PC-3 (cell line): ENCODE measurements around the gene KIF13A. TPM values are rescaled to one million over a fixed set of nuclear protein-coding genes. Genes with fewer than 3 reads are reported as not detected.
A peak's percentile ranks its signal among the peaks of the same experiment; 100 is the strongest.

Source experiments
- ATAC-seq: fragments of 200-7000 bp; cut with Tn5 transposase; 2 replicates; pipeline ENCODE4 v1.9.1; 2020; ENCODE audit warnings: mild to moderate bottlenecking, moderate library complexity
- BruUV-seq: library from RNA; stranded (reverse); fragments of 400-500 nt; replicated peaks from 2 replicates; lab custom pipeline; 2021; lab: Mats Ljungman, UMichigan
- CTCF ChIA-PET: fragments of 300-600 bp; sonication (Branson Sonifier 250); formaldehyde crosslinking; loops from one replicate; lab custom pipeline; 2022; ENCODE audit warnings: antibody characterized with exemption; lab: Charles Lee
- POLR2A ChIA-PET: fragments of 300-600 bp; sonication (Branson Sonifier 250); formaldehyde crosslinking; loops from one replicate; lab custom pipeline; 2022; ENCODE audit warnings: antibody characterized with exemption; ENCODE audit not compliant: unreplicated experiment; lab: Charles Lee
- DNase-seq: peaks from one replicate; pipeline ENCODE4 v3.0.0-alpha.2; 2015
- H2AFZ ChIP-seq: fragments of 300-600 bp; sonication (generic); 2 replicates; pipeline ENCODE4 v1.6.0; 2016; ENCODE audit warnings: antibody characterized with exemption, low read length
- H3F3A ChIP-seq: fragments of 300-600 bp; sonication (generic); one replicate; pipeline ENCODE4 v1.6.0; 2017; ENCODE audit warnings: antibody characterized with exemption, low read length, control low read depth, mild to moderate bottlenecking; ENCODE audit not compliant: unreplicated experiment
- H3K27ac ChIP-seq: fragments of 300-600 bp; sonication (generic); 2 replicates; pipeline ENCODE4 v1.5.1; 2016; ENCODE audit warnings: mild to moderate bottlenecking, low read length
- H3K27me3 ChIP-seq: fragments of 300-600 bp; sonication (generic); 2 replicates; pipeline ENCODE4 v1.6.1; 2016; ENCODE audit warnings: low read length, mixed read lengths
- H3K36me3 ChIP-seq: fragments of 300-600 bp; sonication (generic); 2 replicates; pipeline ENCODE4 v1.6.1; 2016; ENCODE audit warnings: low read depth, mixed run types, low read length, mixed read lengths
- H3K4me1 ChIP-seq: fragments of 300-600 bp; sonication (generic); 2 replicates; pipeline ENCODE4 v1.5.1; 2016; ENCODE audit warnings: low read length; ENCODE audit not compliant: insufficient read depth
- H3K4me2 ChIP-seq: fragments of 300-600 bp; sonication (generic); 2 replicates; pipeline ENCODE4 v1.6.0; 2016; ENCODE audit warnings: low read length
- H3K4me3 ChIP-seq: fragments of 300-600 bp; sonication (generic); 2 replicates; pipeline ENCODE4 v1.5.1; 2016; ENCODE audit warnings: mild to moderate bottlenecking, low read length, mixed read lengths
- H3K79me2 ChIP-seq: fragments of 300-600 bp; sonication (generic); 2 replicates; pipeline ENCODE4 v1.6.1; 2017; ENCODE audit warnings: low read length, mixed read lengths
- H3K9ac ChIP-seq: fragments of 300-600 bp; sonication (generic); 2 replicates; pipeline ENCODE4 v1.6.0; 2016; ENCODE audit warnings: mild to moderate bottlenecking, low read length
- H3K9me2 ChIP-seq: fragments of 300-600 bp; sonication (generic); replicated peaks from 2 replicates; pipeline ENCODE4 v1.6.1; 2016; ENCODE audit warnings: mixed run types, low read length, mixed read lengths
- H3K9me3 ChIP-seq: fragments of 300-600 bp; sonication (generic); 2 replicates; pipeline ENCODE4 v1.6.1; 2016; ENCODE audit warnings: low read length, mixed read lengths
- H4K20me1 ChIP-seq: fragments of 300-600 bp; sonication (generic); 2 replicates; pipeline ENCODE4 v1.6.1; 2016; ENCODE audit warnings: low read length, mixed read lengths
- EZH2 ChIP-seq: fragments of 300-600 bp; sonication (generic); IDR thresholded peaks from one replicate; pipeline ENCODE4 v1.6.1; 2017; ENCODE audit warnings: antibody characterized with exemption, mild to moderate bottlenecking, low read length; ENCODE audit not compliant: unreplicated experiment
- EZH2phosphoT487 ChIP-seq: fragments of 300-600 bp; sonication (generic); IDR thresholded peaks from 2 replicates; pipeline ENCODE4 v1.6.1; 2018; ENCODE audit warnings: mild to moderate bottlenecking, antibody characterized with exemption, low read length, borderline replicate concordance
- intact Hi-C: fragments of 100-400 bp; cut with micrococcal nuclease; formaldehyde crosslinking; loops from 2 replicates; pipeline ENCODE4 v1.9.0; 2023
- total RNA-seq: library from RNA; depleted of rRNA; stranded (reverse); fragments of >200 nt; gene quantifications from 2 replicates; pipeline ENCODE4 v1.2.3, GENCODE V29; 2014
- TF ChIP-seq, protein P1 (sequence below): fragments of 300-600 bp; sonication (generic); conservative IDR thresholded peaks from 2 replicates; pipeline ENCODE4 v1.5.1; 2017; ENCODE audit warnings: antibody characterized with exemption, low read depth, mild to moderate bottlenecking, low read length

Gene KIF13A
- total RNA-seq, 1 experiment from 2014 or later: 21.3 TPM

GRCh38 chr6:17877196-17877894 is 110.1 kb downstream of the KIF13A start:
- H3F3A ChIP-seq: peaks cover 6% of the 10 kb centered on the region
- H3K36me3 ChIP-seq: no peaks in the 10 kb centered on the region
- no peak overlapping the region for H2AFZ ChIP-seq
- no TSS peak for BruUV-seq
- H3K4me1 ChIP-seq: peaks cover 27% of the 10 kb centered on the region
- no peaks in the 10 kb centered on the region for H4K20me1 ChIP-seq
- intact Hi-C loops: no loop called here
- TF ChIP-seq EZH2phosphoT487 (no peak), EZH2 (no peak)
- H3K9me2 ChIP-seq: no peaks in the 10 kb centered on the region
- H3K27me3 ChIP-seq: no peaks in the 10 kb centered on the region
- H3K4me3 ChIP-seq: no peak overlapping the region
- H3K9ac ChIP-seq: no peak overlapping the region
- ChIA-PET CTCF (no interaction called here), POLR2A (no interaction called here)
- ATAC-seq (no peak), DNase-seq (peak; percentile 65)
- no peaks in the 10 kb centered on the region for H3K79me2 ChIP-seq
- H3K4me2 ChIP-seq: peak overlapping the region; percentile 15
- no peaks in the 10 kb centered on the region for H3K9me3 ChIP-seq
- peak overlapping the region; percentile 78 for H3K27ac ChIP-seq

DNA sequence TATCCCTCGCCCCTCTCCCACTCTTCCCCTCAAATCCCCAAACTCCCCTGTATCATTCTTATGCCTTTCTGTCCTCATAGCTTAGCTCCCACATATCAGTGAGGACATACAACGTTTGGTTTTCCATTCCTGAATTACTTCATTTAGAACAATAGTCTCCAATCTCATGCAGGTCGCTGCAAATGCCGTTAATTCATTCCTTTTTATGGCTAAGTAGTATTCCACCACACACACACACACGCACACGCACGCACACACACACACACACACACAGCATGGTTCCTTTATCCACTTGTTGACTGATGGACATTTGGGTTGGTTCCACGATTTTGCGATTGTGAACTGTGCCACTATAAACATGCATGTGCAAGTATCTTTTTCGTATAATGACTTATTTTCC is 112.7 kb downstream of the KIF13A start:
- POLR2A ChIA-PET: no interaction called here

GRCh38 chr6:17872908-17873307 is 114.5 kb downstream of the KIF13A start:
- Histone ChIP-seq H3K36me3 (no peaks in the 10 kb centered on the region), H3K79me2 (no peaks in the 10 kb centered on the region), H3K9me2 (no peaks in the 10 kb centered on the region), H3K27ac (no peak overlapping the region), H4K20me1 (no peaks in the 10 kb centered on the region), H3K4me1 (peaks cover 47% of the 10 kb centered on the region), H3K4me3 (no peak overlapping the region), H3F3A (peaks cover 6% of the 10 kb centered on the region), H3K27me3 (no peaks in the 10 kb centered on the region), H3K9ac (no peak overlapping the region), H2AFZ (no peak overlapping the region), H3K4me2 (no peak overlapping the region), H3K9me3 (no peaks in the 10 kb centered on the region)
- no peak for ATAC-seq
- no peak for TF ChIP-seq EZH2phosphoT487
- TF ChIP-seq, protein P1, sequence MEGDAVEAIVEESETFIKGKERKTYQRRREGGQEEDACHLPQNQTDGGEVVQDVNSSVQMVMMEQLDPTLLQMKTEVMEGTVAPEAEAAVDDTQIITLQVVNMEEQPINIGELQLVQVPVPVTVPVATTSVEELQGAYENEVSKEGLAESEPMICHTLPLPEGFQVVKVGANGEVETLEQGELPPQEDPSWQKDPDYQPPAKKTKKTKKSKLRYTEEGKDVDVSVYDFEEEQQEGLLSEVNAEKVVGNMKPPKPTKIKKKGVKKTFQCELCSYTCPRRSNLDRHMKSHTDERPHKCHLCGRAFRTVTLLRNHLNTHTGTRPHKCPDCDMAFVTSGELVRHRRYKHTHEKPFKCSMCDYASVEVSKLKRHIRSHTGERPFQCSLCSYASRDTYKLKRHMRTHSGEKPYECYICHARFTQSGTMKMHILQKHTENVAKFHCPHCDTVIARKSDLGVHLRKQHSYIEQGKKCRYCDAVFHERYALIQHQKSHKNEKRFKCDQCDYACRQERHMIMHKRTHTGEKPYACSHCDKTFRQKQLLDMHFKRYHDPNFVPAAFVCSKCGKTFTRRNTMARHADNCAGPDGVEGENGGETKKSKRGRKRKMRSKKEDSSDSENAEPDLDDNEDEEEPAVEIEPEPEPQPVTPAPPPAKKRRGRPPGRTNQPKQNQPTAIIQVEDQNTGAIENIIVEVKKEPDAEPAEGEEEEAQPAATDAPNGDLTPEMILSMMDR: no peak
- no peak for TF ChIP-seq EZH2
- no peak for DNase-seq
- CTCF ChIA-PET: no interaction called here
- no TSS peak for BruUV-seq
- POLR2A ChIA-PET: no interaction called here
- intact Hi-C loops: no loop called here

More for the DNA sequence above, 112.7 kb downstream of the KIF13A start:
- DNase-seq (no peak), ATAC-seq (no peak)
- Histone ChIP-seq H3K36me3 (no peaks in the 10 kb centered on the region), H3K9ac (no peak overlapping the region), H3K4me2 (no peak overlapping the region), H3K27me3 (no peaks in the 10 kb centered on the region), H2AFZ (no peak overlapping the region), H3F3A (peaks cover 6% of the 10 kb centered on the region), H3K9me2 (no peaks in the 10 kb centered on the region), H4K20me1 (no peaks in the 10 kb centered on the region), H3K4me3 (no peak overlapping the region), H3K79me2 (no peaks in the 10 kb centered on the region), H3K9me3 (no peaks in the 10 kb centered on the region), H3K4me1 (peaks cover 32% of the 10 kb centered on the region), H3K27ac (no peak overlapping the region)
- no peak for TF ChIP-seq EZH2
- no peak for TF ChIP-seq EZH2phosphoT487
- TF ChIP-seq, protein P1: no peak
- BruUV-seq: no TSS peak
- intact Hi-C loops: no loop called here
- CTCF ChIA-PET: no interaction called here
